PC-3 (cell line): ENCODE data around the gene LCAT. TPM values are rescaled to one million over a fixed set of nuclear protein-coding genes. Genes with fewer than 3 reads are reported as not detected.

Experiments
- ATAC-seq: fragments of 200-7000 bp; cut with Tn5 transposase; 2 replicates; pipeline ENCODE4 v1.9.1; 2020; ENCODE audit warnings: mild to moderate bottlenecking, moderate library complexity
- BruUV-seq: library from RNA; stranded (reverse); fragments of 400-500 nt; replicated peaks from 2 replicates; lab custom pipeline; 2021; lab: Mats Ljungman, UMichigan
- CTCF ChIA-PET: fragments of 300-600 bp; sonication (Branson Sonifier 250); formaldehyde crosslinking; loops from one replicate; lab custom pipeline; 2022; ENCODE audit warnings: antibody characterized with exemption; lab: Charles Lee
- POLR2A ChIA-PET: fragments of 300-600 bp; sonication (Branson Sonifier 250); formaldehyde crosslinking; loops from one replicate; lab custom pipeline; 2022; ENCODE audit warnings: antibody characterized with exemption; ENCODE audit not compliant: unreplicated experiment; lab: Charles Lee
- DNase-seq: peaks from one replicate; pipeline ENCODE4 v3.0.0-alpha.2; 2015
- H2AFZ ChIP-seq: fragments of 300-600 bp; sonication (generic); 2 replicates; pipeline ENCODE4 v1.6.0; 2016; ENCODE audit warnings: antibody characterized with exemption, low read length
- H3F3A ChIP-seq: fragments of 300-600 bp; sonication (generic); one replicate; pipeline ENCODE4 v1.6.0; 2017; ENCODE audit warnings: antibody characterized with exemption, low read length, control low read depth, mild to moderate bottlenecking; ENCODE audit not compliant: unreplicated experiment
- H3K27ac ChIP-seq: fragments of 300-600 bp; sonication (generic); 2 replicates; pipeline ENCODE4 v1.5.1; 2016; ENCODE audit warnings: mild to moderate bottlenecking, low read length
- H3K27me3 ChIP-seq: fragments of 300-600 bp; sonication (generic); 2 replicates; pipeline ENCODE4 v1.6.1; 2016; ENCODE audit warnings: low read length, mixed read lengths
- H3K36me3 ChIP-seq: fragments of 300-600 bp; sonication (generic); 2 replicates; pipeline ENCODE4 v1.6.1; 2016; ENCODE audit warnings: low read depth, mixed run types, low read length, mixed read lengths
- H3K4me1 ChIP-seq: fragments of 300-600 bp; sonication (generic); 2 replicates; pipeline ENCODE4 v1.5.1; 2016; ENCODE audit warnings: low read length; ENCODE audit not compliant: insufficient read depth
- H3K4me2 ChIP-seq: fragments of 300-600 bp; sonication (generic); 2 replicates; pipeline ENCODE4 v1.6.0; 2016; ENCODE audit warnings: low read length
- H3K4me3 ChIP-seq: fragments of 300-600 bp; sonication (generic); 2 replicates; pipeline ENCODE4 v1.5.1; 2016; ENCODE audit warnings: mild to moderate bottlenecking, low read length, mixed read lengths
- H3K79me2 ChIP-seq: fragments of 300-600 bp; sonication (generic); 2 replicates; pipeline ENCODE4 v1.6.1; 2017; ENCODE audit warnings: low read length, mixed read lengths
- H3K9ac ChIP-seq: fragments of 300-600 bp; sonication (generic); 2 replicates; pipeline ENCODE4 v1.6.0; 2016; ENCODE audit warnings: mild to moderate bottlenecking, low read length
- H3K9me2 ChIP-seq: fragments of 300-600 bp; sonication (generic); replicated peaks from 2 replicates; pipeline ENCODE4 v1.6.1; 2016; ENCODE audit warnings: mixed run types, low read length, mixed read lengths
- H3K9me3 ChIP-seq: fragments of 300-600 bp; sonication (generic); 2 replicates; pipeline ENCODE4 v1.6.1; 2016; ENCODE audit warnings: low read length, mixed read lengths
- H4K20me1 ChIP-seq: fragments of 300-600 bp; sonication (generic); 2 replicates; pipeline ENCODE4 v1.6.1; 2016; ENCODE audit warnings: low read length, mixed read lengths
- CTCF ChIP-seq: fragments of 300-600 bp; sonication (generic); conservative IDR thresholded peaks from 2 replicates; pipeline ENCODE4 v1.5.1; 2017; ENCODE audit warnings: antibody characterized with exemption, low read depth, mild to moderate bottlenecking, low read length
- EZH2 ChIP-seq: fragments of 300-600 bp; sonication (generic); IDR thresholded peaks from one replicate; pipeline ENCODE4 v1.6.1; 2017; ENCODE audit warnings: antibody characterized with exemption, mild to moderate bottlenecking, low read length; ENCODE audit not compliant: unreplicated experiment
- EZH2phosphoT487 ChIP-seq: fragments of 300-600 bp; sonication (generic); IDR thresholded peaks from 2 replicates; pipeline ENCODE4 v1.6.1; 2018; ENCODE audit warnings: mild to moderate bottlenecking, antibody characterized with exemption, low read length, borderline replicate concordance
- intact Hi-C: fragments of 100-400 bp; cut with micrococcal nuclease; formaldehyde crosslinking; loops from 2 replicates; pipeline ENCODE4 v1.9.0; 2023
- total RNA-seq: library from RNA; depleted of rRNA; stranded (reverse); fragments of >200 nt; gene quantifications from 2 replicates; pipeline ENCODE4 v1.2.3, GENCODE V29; 2014

LCAT gene
- total RNA-seq, 1 experiment from 2014 or later, result 3.2 TPM

DNA sequence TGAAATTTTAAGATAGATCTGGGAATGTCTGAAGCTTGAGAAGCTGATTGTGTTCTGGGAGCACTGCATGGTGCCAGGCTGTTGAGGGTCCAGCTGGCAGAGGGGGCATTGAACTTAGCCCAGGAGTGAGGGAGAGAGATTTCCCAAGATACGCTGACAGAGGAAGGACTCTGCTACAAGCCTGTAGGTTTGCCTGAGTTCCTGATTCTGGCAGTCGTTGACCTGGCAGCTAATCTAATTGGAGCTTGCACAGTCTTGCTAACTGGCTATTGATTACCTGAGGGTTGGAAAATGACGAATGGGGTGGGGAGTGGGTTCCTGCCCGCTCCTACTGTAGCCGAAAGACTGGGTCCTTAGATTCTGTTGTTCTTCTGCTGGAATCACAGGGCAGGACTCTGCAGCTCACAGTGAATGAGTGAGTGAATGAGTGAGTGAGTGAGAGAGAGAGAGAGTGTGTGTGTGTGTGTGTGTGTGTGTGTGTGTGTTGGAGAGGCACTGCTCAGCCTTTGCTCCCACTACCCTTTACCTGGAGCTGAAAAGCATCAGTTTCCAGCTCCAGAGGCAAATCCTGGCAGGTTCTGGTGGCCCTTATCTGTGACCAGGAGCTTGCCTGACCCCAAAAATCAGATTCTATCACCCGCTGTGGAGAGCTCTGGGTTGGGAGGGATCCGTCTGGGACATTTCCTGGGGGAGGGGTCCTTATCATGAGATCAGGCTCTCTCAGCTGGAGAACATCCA is 29.0 kb downstream of the LCAT start:
- ATAC-seq, result no peak
- H3K79me2 ChIP-seq, result 0 out of 2 replicates have a peak, but pooled peaks cover 4% of the 10 kb centered on the region

GRCh38 chr16:67910158-67910557 is 33.8 kb downstream of the LCAT start:
- ATAC-seq (no peak), DNase-seq (no peak)
- no peak overlapping the region for H3K4me3 ChIP-seq
- no peak overlapping the region for H3K4me2 ChIP-seq
- H3K79me2 ChIP-seq, result no peaks in the 10 kb centered on the region
- no TSS peak for BruUV-seq
- no peaks in the 10 kb centered on the region for H4K20me1 ChIP-seq
- H3K36me3 ChIP-seq, result no peaks in the 10 kb centered on the region
- H3K27ac ChIP-seq, result no peak overlapping the region
- ChIA-PET CTCF (no interaction called here), POLR2A (no interaction called here)
- no peaks in the 10 kb centered on the region for H3F3A ChIP-seq
- no peaks in the 10 kb centered on the region for H3K4me1 ChIP-seq
- H3K9me3 ChIP-seq, result no peaks in the 10 kb centered on the region
- no peak for TF ChIP-seq CTCF
- no peak for TF ChIP-seq EZH2phosphoT487
- no peak for TF ChIP-seq EZH2
- no peaks in the 10 kb centered on the region for H3K9me2 ChIP-seq
- H3K27me3 ChIP-seq, result no peaks in the 10 kb centered on the region
- H3K9ac ChIP-seq, result no peak overlapping the region
- intact Hi-C loops, result no loop called here
- H2AFZ ChIP-seq, result no peak overlapping the region

More for the DNA sequence above, 29.0 kb downstream of the LCAT start:
- Histone ChIP-seq H3F3A (no peaks in the 10 kb centered on the region), H3K9ac (no peak overlapping the region), H3K9me2 (no peaks in the 10 kb centered on the region), H3K4me2 (no peak overlapping the region), H2AFZ (no peak overlapping the region), H3K27me3 (no peaks in the 10 kb centered on the region), H3K4me3 (no peak overlapping the region), H3K27ac (no peak overlapping the region), H4K20me1 (0 out of 2 replicates have a peak, but pooled peaks cover 5% of the 10 kb centered on the region), H3K9me3 (no peaks in the 10 kb centered on the region), H3K36me3 (no peaks in the 10 kb centered on the region; the same call in 1 of the 2 replicates), H3K4me1 (peaks cover 13% of the 10 kb centered on the region)
- CTCF ChIA-PET, result no interaction called here
- POLR2A ChIA-PET, result no interaction called here
- TF ChIP-seq EZH2phosphoT487 (no peak), EZH2 (no peak), CTCF (no peak)
- DNase-seq, result no peak
- BruUV-seq, result no TSS peak
- intact Hi-C loops, result no loop called here

GRCh38 chr16:67909056-67909742 is 34.7 kb downstream of the LCAT start:
- H3K9ac ChIP-seq, result no peak overlapping the region
- H3K36me3 ChIP-seq, result no peaks in the 10 kb centered on the region
- H3K27ac ChIP-seq, result no peak overlapping the region
- H3K27me3 ChIP-seq, result no peaks in the 10 kb centered on the region
- no peaks in the 10 kb centered on the region for H3K4me1 ChIP-seq
- intact Hi-C loops, result no loop called here
- TSS peak; percentile 30 for BruUV-seq
- H3K9me3 ChIP-seq, result no peaks in the 10 kb centered on the region
- H3K9me2 ChIP-seq, result no peaks in the 10 kb centered on the region
- no peaks in the 10 kb centered on the region for H4K20me1 ChIP-seq
- H3F3A ChIP-seq, result no peaks in the 10 kb centered on the region
- H3K79me2 ChIP-seq, result no peaks in the 10 kb centered on the region
- no peak overlapping the region for H3K4me2 ChIP-seq
- H3K4me3 ChIP-seq, result no peak overlapping the region
- POLR2A ChIA-PET, result no interaction called here
- no peak overlapping the region for H2AFZ ChIP-seq
- CTCF ChIA-PET, result no interaction called here
- no peak for ATAC-seq
- TF ChIP-seq CTCF (no peak), EZH2phosphoT487 (no peak), EZH2 (no peak)
- no peak for DNase-seq
